Neural cell (in vitro differentiated cells): ENCODE results near the gene BCL7B.

Experiments
- CTCF ChIP-seq: fragments of 450-650 bp; IDR thresholded peaks from 2 replicates; pipeline ENCODE4 v1.5.1; 2014; ENCODE audit warnings: antibody characterized with exemption, mild to moderate bottlenecking, moderate library complexity; ENCODE audit not compliant: poor library complexity, severe bottlenecking
- EZH2 ChIP-seq: fragments of 200-600, 300-800 bp; shearing (Covaris generic), sonication (generic); IDR thresholded peaks from 2 replicates; pipeline ENCODE4 v1.6.1; 2014; ENCODE audit warnings: antibody characterized with exemption, low read length, borderline replicate concordance, mild to moderate bottlenecking; ENCODE audit not compliant: insufficient read depth, poor library complexity, severe bottlenecking
- MXI1 ChIP-seq: fragments of 450-650 bp; conservative IDR thresholded peaks from 2 replicates; pipeline ENCODE4 v1.6.1; 2014; ENCODE audit warnings: antibody characterized with exemption, mild to moderate bottlenecking; ENCODE audit not compliant: poor library complexity, severe bottlenecking
- POLR2AphosphoS5 ChIP-seq: IDR thresholded peaks from 2 replicates; pipeline ENCODE4 v1.6.1; 2012
- RAD21 ChIP-seq: fragments of 450-650 bp; conservative IDR thresholded peaks from 2 replicates; pipeline ENCODE4 v1.6.1; 2014; ENCODE audit warnings: antibody characterized with exemption, mild to moderate bottlenecking, moderate library complexity

- no peak for TF ChIP-seq CTCF
- no peak for TF ChIP-seq EZH2
- no peak for TF ChIP-seq POLR2AphosphoS5
- no peak for TF ChIP-seq MXI1
- no peak for TF ChIP-seq RAD21
These were observed 49.9 kb downstream of the BCL7B start for GRCh38 chr7:73507556-73507955.
